ENCODE measurements around the gene RNF115.
"Not testable (repeated sequence)": the region's sequence is repeated elsewhere in the genome, so short reads cannot be mapped to it uniquely, and the experiment has no call there.

The RNF115 gene

GRCh38 chr1:145777357-145778145 is 46.3 kb downstream of the RNF115 start:
- no peak for DNase-seq (ENCODE audit: low read depth in 3 of 3)

GRCh38 chr1:145773423-145773822 is 50.5 kb downstream of the RNF115 start:
- DNase-seq (ENCODE audit: low read depth in 3 of 3): no peak

- no peak for DNase-seq (ENCODE audit: low read depth in 3 of 3)
Observed at GRCh38 chr1:145771056-145771455, 52.8 kb downstream of the RNF115 start.

GRCh38 chr1:145768004-145768403 is 55.9 kb downstream of the RNF115 start:
- DNase-seq (ENCODE audit: low read depth in 3 of 3): not testable (repeated sequence)

GRCh38 chr1:145766926-145767325 is 57.0 kb downstream of the RNF115 start:
- DNase-seq (ENCODE audit: low read depth in 3 of 3): not testable (repeated sequence)

GRCh38 chr1:145765585-145766360 is 58.1 kb downstream of the RNF115 start:
- DNase-seq (ENCODE audit: low read depth in 3 of 3): not testable (repeated sequence)

- not testable (repeated sequence) for DNase-seq (ENCODE audit: low read depth in 3 of 3)
Observed at GRCh38 chr1:145765127-145765526, 58.8 kb downstream of the RNF115 start.

- DNase-seq (ENCODE audit: low read depth in 3 of 3): not testable (repeated sequence)
Observed at GRCh38 chr1:145764231-145764940, 59.5 kb downstream of the RNF115 start.

GRCh38 chr1:145762001-145762400 is 61.9 kb downstream of the RNF115 start:
- not testable (repeated sequence) for DNase-seq (ENCODE audit: low read depth in 3 of 3)

- not testable (repeated sequence) for DNase-seq (ENCODE audit: low read depth in 3 of 3)
Observed at GRCh38 chr1:145761498-145761897, 62.4 kb downstream of the RNF115 start.

- not testable (repeated sequence) for DNase-seq (ENCODE audit: low read depth in 3 of 3)
Observed at GRCh38 chr1:145760395-145760949, 63.4 kb downstream of the RNF115 start.

GRCh38 chr1:145759721-145760120 is 64.2 kb downstream of the RNF115 start:
- no peak for DNase-seq (ENCODE audit: low read depth in 3 of 3)

- DNase-seq (ENCODE audit: low read depth in 3 of 3): no peak
Observed at GRCh38 chr1:145758575-145758974, 65.3 kb downstream of the RNF115 start.

GRCh38 chr1:145758116-145758515 is 65.8 kb downstream of the RNF115 start:
- no peak for DNase-seq (ENCODE audit: low read depth in 3 of 3)

- DNase-seq (ENCODE audit: low read depth in 3 of 3): no peak
Observed at GRCh38 chr1:145757420-145757819, 66.5 kb downstream of the RNF115 start.

- DNase-seq (ENCODE audit: low read depth in 3 of 3): no peak
Observed at GRCh38 chr1:145751491-145752037, 72.3 kb downstream of the RNF115 start.

- no peak for DNase-seq (ENCODE audit: low read depth in 3 of 3)
Observed at GRCh38 chr1:145750426-145750825, 73.5 kb downstream of the RNF115 start.

- DNase-seq (ENCODE audit: low read depth in 3 of 3): no peak
Observed at GRCh38 chr1:145747398-145748247, 76.3 kb downstream of the RNF115 start.

- no peak for DNase-seq (ENCODE audit: low read depth in 3 of 3)
Observed at GRCh38 chr1:145740269-145740668, 83.6 kb downstream of the RNF115 start.

- DNase-seq (ENCODE audit: low read depth in 3 of 3): no peak
Observed at GRCh38 chr1:145736191-145736590, 87.7 kb downstream of the RNF115 start.

GRCh38 chr1:145730900-145731299 is 93.0 kb downstream of the RNF115 start:
- DNase-seq (ENCODE audit: low read depth in 3 of 3): no peak

Data from stimulated activated CD4-positive, alpha-beta T cell treated with anti-CD3 and anti-CD28 coated beads, TNF-alpha, amount 100 ng/mL, for 48 hours (primary cell).